ENCODE data around the gene EGFLAM.
"Not testable (repeated sequence)": the region's sequence is repeated elsewhere in the genome, so short reads cannot be mapped to it uniquely, and the experiment has no call there.

EGFLAM gene

GRCh38 chr5:38403877-38404635 is 145.7 kb downstream of the EGFLAM start:
- no peaks in the 10 kb centered on the region for H3K36me3 Mint-ChIP-seq
- H3K4me1 Mint-ChIP-seq = no peaks in the 10 kb centered on the region
- peaks cover 20% of the 10 kb centered on the region for H3K27me3 Mint-ChIP-seq
- no peak overlapping the region for H3K27ac Mint-ChIP-seq
- H3K9me3 Mint-ChIP-seq = no peaks in the 10 kb centered on the region
- no peak overlapping the region for H3K4me3 Mint-ChIP-seq

- no peak overlapping the region for H3K27ac Mint-ChIP-seq
- no peaks in the 10 kb centered on the region for H3K9me3 Mint-ChIP-seq
Observed at GRCh38 chr5:38404667-38405276, 146.4 kb downstream of the EGFLAM start.

GRCh38 chr5:38408446-38409198 is 150.3 kb downstream of the EGFLAM start:
- Mint-ChIP-seq H3K36me3 (no peaks in the 10 kb centered on the region), H3K27me3 (peaks cover 11% of the 10 kb centered on the region), H3K27ac (no peak overlapping the region), H3K4me1 (no peaks in the 10 kb centered on the region), H3K4me3 (no peak overlapping the region), H3K9me3 (no peaks in the 10 kb centered on the region)

More at GRCh38 chr5:38404667-38405276, 146.4 kb downstream of the EGFLAM start:
- no peaks in the 10 kb centered on the region for H3K4me1 Mint-ChIP-seq
- H3K4me3 Mint-ChIP-seq = no peak overlapping the region
- H3K27me3 Mint-ChIP-seq = peaks cover 19% of the 10 kb centered on the region
- H3K36me3 Mint-ChIP-seq = no peaks in the 10 kb centered on the region

- H3K27ac Mint-ChIP-seq = no peak overlapping the region
- no peaks in the 10 kb centered on the region for H3K4me1 Mint-ChIP-seq
Observed at GRCh38 chr5:38410304-38410990, 152.1 kb downstream of the EGFLAM start.

GRCh38 chr5:38413696-38414095 is 155.3 kb downstream of the EGFLAM start:
- no peak overlapping the region for H3K27ac Mint-ChIP-seq
- H3K36me3 Mint-ChIP-seq = no peaks in the 10 kb centered on the region
- H3K4me1 Mint-ChIP-seq = no peaks in the 10 kb centered on the region
- H3K27me3 Mint-ChIP-seq = peaks cover 8% of the 10 kb centered on the region
- H3K4me3 Mint-ChIP-seq = no peak overlapping the region
- no peaks in the 10 kb centered on the region for H3K9me3 Mint-ChIP-seq

More at GRCh38 chr5:38410304-38410990, 152.1 kb downstream of the EGFLAM start:
- no peaks in the 10 kb centered on the region for H3K36me3 Mint-ChIP-seq
- no peak overlapping the region for H3K4me3 Mint-ChIP-seq
- H3K27me3 Mint-ChIP-seq = peaks cover 14% of the 10 kb centered on the region
- H3K9me3 Mint-ChIP-seq = no peaks in the 10 kb centered on the region

GRCh38 chr5:38414348-38414747 is 156.0 kb downstream of the EGFLAM start:
- peaks cover 8% of the 10 kb centered on the region for H3K27me3 Mint-ChIP-seq
- H3K4me1 Mint-ChIP-seq = no peaks in the 10 kb centered on the region
- H3K4me3 Mint-ChIP-seq = no peak overlapping the region
- no peak overlapping the region for H3K27ac Mint-ChIP-seq
- H3K9me3 Mint-ChIP-seq = no peaks in the 10 kb centered on the region
- no peaks in the 10 kb centered on the region for H3K36me3 Mint-ChIP-seq

GRCh38 chr5:38415772-38416171 is 157.4 kb downstream of the EGFLAM start:
- not testable (repeated sequence) for H3K9me3 Mint-ChIP-seq, H3K36me3 Mint-ChIP-seq, H3K4me1 Mint-ChIP-seq, H3K27me3 Mint-ChIP-seq, H3K4me3 Mint-ChIP-seq, H3K27ac Mint-ChIP-seq

GRCh38 chr5:38417658-38418017 is 159.3 kb downstream of the EGFLAM start:
- peaks cover 7% of the 10 kb centered on the region for H3K27me3 Mint-ChIP-seq
- H3K9me3 Mint-ChIP-seq = no peaks in the 10 kb centered on the region
- H3K4me1 Mint-ChIP-seq = no peaks in the 10 kb centered on the region
- no peak overlapping the region for H3K27ac Mint-ChIP-seq
- no peak overlapping the region for H3K4me3 Mint-ChIP-seq
- H3K36me3 Mint-ChIP-seq = no peaks in the 10 kb centered on the region

- Mint-ChIP-seq H3K9me3 (no peaks in the 10 kb centered on the region), H3K27me3 (peaks cover 3% of the 10 kb centered on the region), H3K4me1 (no peaks in the 10 kb centered on the region), H3K4me3 (no peak overlapping the region), H3K27ac (no peak overlapping the region), H3K36me3 (no peaks in the 10 kb centered on the region)
Observed at GRCh38 chr5:38420246-38420645, 161.9 kb downstream of the EGFLAM start.

- peaks cover 3% of the 10 kb centered on the region for H3K27me3 Mint-ChIP-seq
- H3K27ac Mint-ChIP-seq = no peak overlapping the region
- no peaks in the 10 kb centered on the region for H3K9me3 Mint-ChIP-seq
- H3K4me3 Mint-ChIP-seq = no peak overlapping the region
- no peaks in the 10 kb centered on the region for H3K36me3 Mint-ChIP-seq
- H3K4me1 Mint-ChIP-seq = no peaks in the 10 kb centered on the region
Observed at GRCh38 chr5:38420691-38421390, 162.5 kb downstream of the EGFLAM start.

GRCh38 chr5:38422622-38423021 is 164.3 kb downstream of the EGFLAM start:
- H3K4me1 Mint-ChIP-seq = no peaks in the 10 kb centered on the region
- peaks cover 5% of the 10 kb centered on the region for H3K27me3 Mint-ChIP-seq
- no peaks in the 10 kb centered on the region for H3K36me3 Mint-ChIP-seq
- H3K4me3 Mint-ChIP-seq = no peak overlapping the region
- no peaks in the 10 kb centered on the region for H3K9me3 Mint-ChIP-seq
- H3K27ac Mint-ChIP-seq = no peak overlapping the region

GRCh38 chr5:38423276-38424147 is 165.2 kb downstream of the EGFLAM start:
- no peaks in the 10 kb centered on the region for H3K4me1 Mint-ChIP-seq
- H3K27me3 Mint-ChIP-seq = peaks cover 7% of the 10 kb centered on the region
- no peaks in the 10 kb centered on the region for H3K36me3 Mint-ChIP-seq
- no peak overlapping the region for H3K27ac Mint-ChIP-seq
- no peak overlapping the region for H3K4me3 Mint-ChIP-seq
- H3K9me3 Mint-ChIP-seq = no peaks in the 10 kb centered on the region

- no peaks in the 10 kb centered on the region for H3K9me3 Mint-ChIP-seq
- no peak overlapping the region for H3K27ac Mint-ChIP-seq
- no peak overlapping the region for H3K4me3 Mint-ChIP-seq
- no peaks in the 10 kb centered on the region for H3K4me1 Mint-ChIP-seq
- H3K27me3 Mint-ChIP-seq = peaks cover 12% of the 10 kb centered on the region
- H3K36me3 Mint-ChIP-seq = no peaks in the 10 kb centered on the region
Observed at GRCh38 chr5:38424148-38425060, 166.0 kb downstream of the EGFLAM start.

- no peaks in the 10 kb centered on the region for H3K4me1 Mint-ChIP-seq
- H3K4me3 Mint-ChIP-seq = no peak overlapping the region
- H3K27me3 Mint-ChIP-seq = peaks cover 11% of the 10 kb centered on the region
- no peak overlapping the region for H3K27ac Mint-ChIP-seq
- H3K9me3 Mint-ChIP-seq = no peaks in the 10 kb centered on the region
- no peaks in the 10 kb centered on the region for H3K36me3 Mint-ChIP-seq
Observed at GRCh38 chr5:38426490-38426889, 168.1 kb downstream of the EGFLAM start.
